LHCN-M2 (cell line): ENCODE measurements around the gene LAD1. TPM values are rescaled to one million over a fixed set of nuclear protein-coding genes. Genes with fewer than 3 reads are reported as not detected.

Source experiments
- DNase-seq: peaks from one replicate; pipeline ENCODE4 v3.0.0-alpha.2; 2012; ENCODE audit warnings: low read depth
- polyA plus RNA-seq: library from polyadenylated mRNA; unstranded; fragments of >200 nt; gene quantifications from one replicate; pipeline ENCODE4 v1.2.1, GENCODE V29; 2012; ENCODE audit warnings: missing spikeins
- total RNA-seq: library from RNA; depleted of rRNA; stranded (reverse); fragments of >200 nt; gene quantifications from 2 replicates; pipeline ENCODE4 v1.2.3, GENCODE V29; 2014; rRNA removed

LAD1 gene
- total RNA-seq, result 0.64 and 2.2 TPM in 2 replicates
- 1.5 TPM for polyA plus RNA-seq

- no peak for DNase-seq
Measured at GRCh38 chr1:201399018-201399351, at the start of gene LAD1. Gene LAD1 (minus strand): TSS chr1:201399324. CDS start chr1:201399306, 18 bp downstream.

GRCh38 chr1:201447903-201448871 lies 49.1 kb upstream of the LAD1 start:
- peak; percentile 70 for DNase-seq

GRCh38 chr1:201445310-201445709 lies 46.2 kb upstream of the LAD1 start:
- no peak for DNase-seq

GRCh38 chr1:201444792-201445191 lies 45.7 kb upstream of the LAD1 start:
- no peak for DNase-seq

- no peak for DNase-seq
Measured at GRCh38 chr1:201443747-201444146, 44.6 kb upstream of the LAD1 start.

- DNase-seq, result no peak
Measured at GRCh38 chr1:201436969-201437368, 37.8 kb upstream of the LAD1 start.

- no peak for DNase-seq
Measured at GRCh38 chr1:201436393-201436792, 37.3 kb upstream of the LAD1 start.

GRCh38 chr1:201434266-201434665 lies 35.1 kb upstream of the LAD1 start:
- no peak for DNase-seq

GRCh38 chr1:201433609-201434008 lies 34.5 kb upstream of the LAD1 start:
- no peak for DNase-seq

- DNase-seq, result peak; percentile 57
Measured at GRCh38 chr1:201430776-201431175, 31.7 kb upstream of the LAD1 start.

- no peak for DNase-seq
Measured at GRCh38 chr1:201429736-201430501, 30.8 kb upstream of the LAD1 start.

- DNase-seq, result no peak
Measured at GRCh38 chr1:201427963-201428362, 28.8 kb upstream of the LAD1 start.

- DNase-seq, result peak; percentile 40
Measured at GRCh38 chr1:201426479-201427310, 27.6 kb upstream of the LAD1 start.

- DNase-seq, result peak; percentile 50
Measured at GRCh38 chr1:201424146-201424545, 25.0 kb upstream of the LAD1 start.

- DNase-seq, result no peak
Measured at GRCh38 chr1:201423655-201424054, 24.5 kb upstream of the LAD1 start.

GRCh38 chr1:201422436-201423030 lies 23.4 kb upstream of the LAD1 start:
- DNase-seq, result peak; percentile 77

- DNase-seq, result no peak
Measured at GRCh38 chr1:201422026-201422425, 22.9 kb upstream of the LAD1 start.

GRCh38 chr1:201421041-201421440 lies 21.9 kb upstream of the LAD1 start:
- no peak for DNase-seq

- no peak for DNase-seq
Measured at GRCh38 chr1:201420608-201421002, 21.5 kb upstream of the LAD1 start.

- peak; percentile 89 for DNase-seq
Measured at GRCh38 chr1:201419746-201420607, 20.9 kb upstream of the LAD1 start.
